HCT116 (cell line): ENCODE data around the gene TMEM60. TPM values are rescaled to one million over a fixed set of nuclear protein-coding genes. Genes with fewer than 3 reads are reported as not detected.

Experiments used
- total RNA-seq: library from RNA; stranded (reverse); gene quantifications from one replicate; pipeline ENCODE4 v1.2.1, GENCODE V29; 2021; ENCODE audit not compliant: unreplicated experiment

Gene TMEM60
- total RNA-seq, 1 experiment from 2014 or later, result 10.3 TPM

Other genes starting within 250 kb of the TMEM60 start
- 15.5 TPM for gene RSBN1L, start 102.0 kb downstream of the TMEM60 start, total RNA-seq
- 26.7 TPM for gene PHTF2, start 339 bp upstream of the TMEM60 start, total RNA-seq